HUDEP-2 (cell line): ENCODE results near the gene LIMCH1.
"Not testable (repeated sequence)": the region's sequence is repeated elsewhere in the genome, so short reads cannot be mapped to it uniquely, and the experiment has no call there.

Experiments used
- DNase-seq, 76 experiments: peaks; one replicate each; lab custom pipeline; 2025; ENCODE audit not compliant: unreplicated experiment in 76 of 76; lab: John Stamatoyannopoulos, UW

The LIMCH1 gene, protein sequence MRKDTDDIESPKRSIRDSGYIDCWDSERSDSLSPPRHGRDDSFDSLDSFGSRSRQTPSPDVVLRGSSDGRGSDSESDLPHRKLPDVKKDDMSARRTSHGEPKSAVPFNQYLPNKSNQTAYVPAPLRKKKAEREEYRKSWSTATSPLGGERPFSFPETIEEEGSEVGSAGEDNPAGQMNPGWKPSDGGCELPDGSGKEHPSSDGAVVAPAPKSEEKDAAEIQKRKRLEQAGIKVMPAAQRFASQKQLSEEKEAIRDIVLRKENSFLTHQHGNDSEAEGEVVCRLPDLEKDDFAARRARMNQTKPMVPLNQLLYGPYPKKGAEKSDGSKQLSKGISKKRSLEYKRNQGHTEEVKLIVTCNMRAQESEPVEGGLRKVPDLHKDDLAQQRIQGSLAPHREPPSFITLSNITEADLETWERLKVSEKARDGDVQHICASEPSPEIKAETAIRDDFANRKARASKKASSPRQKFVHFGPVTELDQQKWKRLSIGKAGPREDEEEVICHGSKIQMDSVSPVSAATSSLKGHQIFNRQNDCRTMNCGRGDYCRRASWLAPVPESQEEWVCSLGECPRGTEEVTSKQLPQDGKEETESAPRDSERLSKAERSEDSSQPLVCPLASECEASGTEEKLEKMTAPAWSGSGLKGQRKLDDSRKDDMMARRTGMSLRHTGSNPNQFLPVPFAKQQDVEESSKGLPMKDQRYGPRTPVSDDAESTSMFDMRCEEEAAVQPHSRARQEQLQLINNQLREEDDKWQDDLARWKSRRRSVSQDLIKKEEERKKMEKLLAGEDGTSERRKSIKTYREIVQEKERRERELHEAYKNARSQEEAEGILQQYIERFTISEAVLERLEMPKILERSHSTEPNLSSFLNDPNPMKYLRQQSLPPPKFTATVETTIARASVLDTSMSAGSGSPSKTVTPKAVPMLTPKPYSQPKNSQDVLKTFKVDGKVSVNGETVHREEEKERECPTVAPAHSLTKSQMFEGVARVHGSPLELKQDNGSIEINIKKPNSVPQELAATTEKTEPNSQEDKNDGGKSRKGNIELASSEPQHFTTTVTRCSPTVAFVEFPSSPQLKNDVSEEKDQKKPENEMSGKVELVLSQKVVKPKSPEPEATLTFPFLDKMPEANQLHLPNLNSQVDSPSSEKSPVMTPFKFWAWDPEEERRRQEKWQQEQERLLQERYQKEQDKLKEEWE (N-terminal part only)

DNA sequence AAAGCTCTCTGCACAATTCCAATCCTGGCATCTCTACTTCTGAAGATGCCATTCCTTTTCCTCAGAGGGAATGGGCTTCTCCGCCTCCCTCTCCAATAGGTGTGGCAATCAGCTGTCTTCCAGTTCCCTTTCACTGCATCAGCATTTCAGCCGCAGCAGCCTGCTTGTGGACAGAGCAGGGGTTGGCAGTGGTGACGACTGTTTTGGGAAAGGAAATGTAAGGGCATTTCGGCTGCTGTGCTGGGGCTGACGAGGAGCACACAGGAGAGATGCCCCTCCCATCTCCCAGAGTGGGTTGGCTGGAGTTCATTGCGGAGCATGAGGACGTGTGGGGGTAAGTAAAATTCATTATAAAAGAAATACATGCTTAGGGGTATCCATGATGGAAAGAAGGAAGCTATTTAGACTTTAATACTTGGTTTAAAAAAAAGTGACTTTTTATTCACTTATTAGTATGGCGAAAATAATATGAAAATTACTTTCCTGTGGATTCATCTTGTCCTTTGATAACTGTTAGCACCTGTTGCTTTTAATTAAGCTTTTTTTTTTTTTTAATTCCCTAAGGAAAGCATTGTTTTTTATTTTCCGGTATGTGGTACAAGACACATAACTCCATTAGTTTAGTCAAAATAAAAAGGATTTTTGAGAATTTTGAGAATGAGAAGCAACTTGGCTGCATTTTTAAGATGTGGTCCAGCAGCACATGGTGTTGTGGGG, at the start of gene LIMCH1:
TSS of gene LIMCH1 (plus strand) at position 141 of the 717 bp plus-strand sequence. CDS start 67,839 bp downstream, outside the sequence.
- DNase-seq = no peak

DNA sequence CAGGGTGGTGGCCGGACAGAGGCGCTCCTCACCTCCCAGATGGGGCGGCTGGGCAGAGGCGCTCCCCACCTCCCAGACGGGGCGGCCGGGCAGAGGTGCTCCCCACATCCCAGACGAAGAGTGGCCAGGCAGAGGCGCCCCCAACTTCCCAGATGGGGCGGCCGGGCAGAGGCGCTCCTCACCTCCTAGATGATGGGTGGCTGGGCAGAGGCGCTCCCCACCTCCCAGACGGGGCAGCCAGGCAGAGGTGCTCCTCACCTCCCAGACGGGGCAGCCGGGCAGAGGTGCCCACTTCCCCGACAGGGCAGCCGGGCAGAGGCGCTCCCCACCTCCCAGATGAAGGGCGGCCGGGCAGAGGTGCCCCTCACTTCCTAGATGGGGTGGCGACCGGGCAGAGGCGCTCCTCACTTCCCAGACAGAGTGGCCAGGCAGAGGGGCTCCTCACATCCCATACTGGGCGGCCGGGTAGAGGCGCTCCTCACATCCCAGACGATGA, 46.8 kb upstream of the LIMCH1 start:
- not testable (repeated sequence) for DNase-seq

DNA sequence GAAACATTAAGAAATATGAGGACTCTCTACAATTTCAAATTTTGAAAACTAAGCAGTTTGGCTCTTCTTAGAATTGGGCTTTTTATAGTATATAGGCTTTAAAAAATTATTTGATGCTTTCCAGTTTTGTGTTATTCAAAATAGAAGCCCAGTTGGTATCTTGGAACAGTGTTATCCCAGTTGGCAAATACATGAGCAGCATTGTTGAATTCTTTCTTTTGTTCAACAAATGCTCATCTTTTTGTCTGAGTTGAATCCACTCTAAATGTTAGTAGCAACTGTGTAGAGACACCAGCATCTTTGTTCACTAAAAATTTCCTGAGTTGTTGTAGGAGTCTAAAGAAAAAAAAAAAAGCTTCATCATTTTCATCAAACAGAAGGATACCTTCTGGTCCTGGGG, 41.0 kb upstream of the LIMCH1 start:
- no peak for DNase-seq

DNA sequence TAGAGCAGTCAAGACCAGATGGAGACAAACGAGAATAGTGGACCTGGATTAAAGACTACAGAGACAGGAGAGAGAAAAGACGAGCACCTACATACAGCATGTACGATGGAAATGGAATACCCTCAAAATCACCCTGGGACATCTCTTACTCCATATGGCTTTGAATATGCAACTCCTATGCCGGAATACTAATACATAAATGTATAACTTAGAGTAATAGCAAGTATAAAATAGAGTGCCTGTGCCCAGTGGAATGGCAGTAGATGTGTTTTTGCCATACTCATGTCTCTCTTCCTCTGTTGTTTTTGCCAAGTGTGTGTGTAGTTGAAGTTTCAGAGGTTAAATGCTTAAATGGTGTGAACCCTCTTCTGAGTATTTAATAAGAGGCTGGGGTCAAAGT, 39.8 kb upstream of the LIMCH1 start:
- no peak for DNase-seq

DNA sequence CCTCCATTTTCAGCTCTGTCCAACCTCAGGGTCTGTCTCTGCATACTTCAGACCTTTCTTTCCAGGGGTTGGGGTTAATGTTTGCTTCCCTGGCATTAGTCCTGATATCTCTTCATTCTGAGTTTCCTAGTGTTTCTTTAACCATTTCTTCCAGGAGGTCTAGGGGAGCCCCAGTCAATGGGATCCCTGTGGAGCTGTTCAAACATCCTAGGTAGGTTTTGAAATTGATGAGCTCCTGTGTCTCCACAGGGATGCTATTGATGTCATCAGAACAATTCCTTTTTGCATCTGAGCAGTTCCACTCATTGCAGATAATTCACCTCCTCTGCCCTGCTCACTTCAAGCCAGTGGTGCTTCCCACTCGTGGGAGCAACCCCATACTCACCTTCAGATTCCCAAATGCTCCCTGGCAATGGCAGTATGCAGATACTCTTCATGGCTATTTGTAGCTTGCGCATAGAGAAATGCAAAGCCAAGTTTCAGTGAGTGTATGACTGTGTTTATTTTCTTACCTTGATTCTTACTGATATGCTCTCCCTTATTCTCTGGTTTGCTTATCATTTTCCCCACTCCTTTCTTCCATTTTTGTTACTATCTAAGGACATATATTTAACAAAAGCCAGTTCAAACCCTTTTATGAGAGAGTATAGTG, 33.7 kb upstream of the LIMCH1 start:
- no peak for DNase-seq

DNA sequence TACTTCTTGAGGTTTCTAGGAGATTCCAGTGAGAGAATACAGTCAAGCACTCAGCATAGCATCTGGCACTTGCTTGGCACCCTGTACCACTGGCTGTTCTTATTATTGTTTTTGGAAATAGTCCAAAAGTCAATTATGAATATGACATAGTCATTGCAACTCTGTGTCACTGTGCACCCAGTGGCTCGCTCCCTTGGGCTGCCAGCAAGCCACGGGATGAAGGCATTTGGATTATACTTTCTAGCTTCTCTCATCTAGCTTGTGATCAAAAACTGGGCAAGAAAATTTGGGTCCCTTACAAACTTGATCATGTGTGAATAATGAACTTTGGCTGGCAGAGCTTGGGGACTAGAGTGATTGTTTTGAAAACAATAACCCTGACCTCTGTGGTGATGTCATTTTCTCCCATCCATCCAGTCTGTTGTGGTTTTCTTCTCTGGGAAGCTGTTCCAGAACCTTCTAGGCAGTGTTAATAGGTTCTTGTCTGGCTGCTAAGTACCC, 32.7 kb upstream of the LIMCH1 start:
- DNase-seq = no peak

DNA sequence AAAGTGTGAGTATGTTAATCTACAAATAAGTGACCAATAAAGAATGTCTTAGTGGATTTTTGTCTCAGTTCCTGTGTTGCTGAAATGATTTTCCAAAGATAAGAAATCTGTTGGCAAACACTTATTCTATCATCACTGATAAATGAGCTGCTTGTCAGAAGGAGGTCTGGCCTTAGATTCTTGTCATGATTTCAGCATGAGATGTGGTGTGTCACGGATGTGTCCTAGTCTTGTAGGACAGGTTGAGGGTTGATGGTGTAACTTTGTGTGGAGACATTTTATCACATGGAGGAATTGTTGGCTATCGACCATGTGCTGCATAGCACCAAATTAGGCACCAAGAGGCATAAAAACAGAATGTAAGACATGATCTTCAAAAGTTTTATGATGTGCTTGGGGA, 31.8 kb upstream of the LIMCH1 start:
- DNase-seq = no peak

DNA sequence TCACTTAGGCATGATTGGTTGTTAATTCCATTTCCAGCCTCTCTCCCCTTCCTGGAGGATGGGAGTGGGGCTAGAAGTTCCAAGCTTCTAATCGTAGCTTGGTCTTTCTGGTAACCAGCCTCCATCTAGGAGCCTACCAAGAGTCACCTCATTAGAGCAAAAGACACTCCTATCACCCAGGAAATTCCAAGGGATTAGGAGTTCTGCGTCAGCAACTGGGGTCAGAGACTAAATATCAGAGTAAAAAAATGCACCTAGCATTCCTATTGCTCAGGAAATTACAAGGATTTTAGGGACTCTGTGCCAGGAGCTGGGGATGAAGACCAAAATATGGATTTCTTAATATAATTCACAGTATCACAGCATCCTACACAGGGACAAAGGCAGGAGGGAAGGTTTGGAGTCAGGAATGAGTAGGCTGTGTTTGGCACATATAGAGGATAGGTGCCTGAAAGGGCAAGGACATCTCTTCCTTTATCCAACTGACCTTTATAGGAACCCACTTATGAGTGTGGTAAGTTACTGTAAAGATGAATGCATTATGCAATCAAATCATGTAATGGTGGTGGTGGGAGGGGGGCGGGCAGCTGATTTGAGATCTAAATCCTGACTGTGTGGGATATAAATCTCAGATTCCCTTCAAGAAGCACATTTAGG, 30.5 kb upstream of the LIMCH1 start:
- no peak for DNase-seq

DNA sequence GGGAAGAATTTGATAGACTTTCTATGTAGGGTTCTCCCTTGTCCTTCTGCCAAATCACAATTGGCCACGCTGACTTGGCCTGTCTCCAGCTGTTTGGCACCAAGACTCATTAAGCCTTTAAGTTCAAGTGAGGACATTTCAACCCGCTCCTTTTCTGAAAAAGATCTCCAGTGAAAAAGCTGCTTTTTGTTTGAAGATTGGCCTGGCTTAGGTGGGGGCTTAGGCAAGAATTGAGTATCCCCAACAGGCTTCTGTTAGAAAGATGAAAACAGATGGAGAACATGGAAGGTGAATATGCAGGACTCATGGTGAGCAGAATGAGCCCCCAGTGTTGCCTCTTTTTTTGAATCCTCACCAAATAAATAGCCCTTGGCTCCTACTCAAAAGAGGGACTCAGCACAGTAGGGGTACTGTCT, 28.5 kb upstream of the LIMCH1 start:
- no peak for DNase-seq

DNA sequence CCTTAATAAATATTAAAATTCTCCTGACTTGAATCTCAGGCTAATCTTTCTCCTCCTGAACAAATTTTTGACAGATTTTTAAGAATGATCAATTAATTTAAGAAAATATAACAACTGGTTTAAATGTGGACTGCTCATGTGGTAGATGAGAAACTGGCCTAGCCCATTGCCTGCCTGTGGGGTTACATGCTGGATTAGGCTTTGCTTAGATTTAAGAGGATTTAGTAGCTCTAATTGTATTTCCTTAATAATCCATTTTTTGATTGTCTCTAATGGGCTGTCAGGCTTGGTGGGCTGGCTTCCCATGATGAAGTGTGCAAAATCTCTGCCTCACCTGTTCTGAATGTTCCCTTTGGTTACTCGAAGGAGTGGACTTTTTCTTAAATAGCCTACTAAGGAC, 27.8 kb upstream of the LIMCH1 start:
- DNase-seq = no peak

DNA sequence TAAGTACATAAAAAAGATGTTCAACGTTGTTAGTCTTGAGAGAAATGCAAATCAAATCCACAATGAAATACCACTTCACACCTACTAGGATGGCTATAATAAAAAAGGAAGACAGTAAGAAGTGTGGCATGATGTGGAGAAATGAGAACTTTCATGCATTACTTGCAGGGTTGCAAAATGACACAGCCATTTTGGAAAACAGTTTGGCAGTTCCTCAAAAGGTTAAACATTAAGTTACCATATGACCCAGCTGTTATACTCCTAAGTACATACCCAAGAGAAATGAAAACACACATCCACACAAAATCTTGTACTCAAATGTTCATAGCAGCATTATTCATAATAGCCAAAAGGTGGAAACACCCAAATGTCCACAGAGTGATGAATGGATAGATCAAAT, 25.8 kb upstream of the LIMCH1 start:
- DNase-seq = no peak

DNA sequence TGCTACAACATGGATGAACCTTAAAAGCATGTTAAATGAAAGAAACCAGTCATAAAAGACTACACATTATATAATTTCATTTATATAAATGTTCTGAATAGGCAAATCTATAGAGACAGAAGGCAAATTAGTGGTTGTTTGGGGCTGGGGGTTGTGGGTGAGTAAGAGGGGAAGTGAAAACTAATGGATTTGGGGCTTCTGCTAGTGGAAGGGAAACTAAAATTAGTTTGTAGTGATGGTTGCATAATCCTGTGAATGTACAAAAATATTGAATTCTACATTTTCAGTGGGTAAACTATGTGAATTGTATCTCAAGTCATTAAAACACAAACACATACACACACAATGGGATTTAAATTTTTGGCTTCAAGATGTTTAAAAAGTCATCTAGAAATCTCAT, 25.4 kb upstream of the LIMCH1 start:
- DNase-seq = no peak

DNA sequence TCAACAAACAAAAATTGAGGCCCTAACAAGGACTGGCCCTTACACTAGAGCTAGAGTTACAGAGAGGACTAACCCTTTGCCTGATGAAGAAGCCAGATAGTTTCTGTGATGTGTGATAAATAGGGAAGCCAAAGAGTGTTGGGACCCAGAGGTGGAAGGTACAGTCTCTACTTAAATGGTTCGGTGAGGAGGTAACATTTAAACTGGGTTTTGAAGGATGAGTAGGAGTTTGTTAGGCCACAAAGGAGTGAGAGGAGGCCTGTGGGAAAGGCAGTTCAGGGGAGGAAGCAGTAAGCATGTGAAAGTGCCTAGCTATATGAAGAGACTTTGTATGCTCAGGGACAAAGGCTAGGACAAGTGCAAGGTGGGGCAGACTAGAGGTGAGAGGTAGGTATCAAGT, 23.8 kb upstream of the LIMCH1 start:
- DNase-seq = no peak

DNA sequence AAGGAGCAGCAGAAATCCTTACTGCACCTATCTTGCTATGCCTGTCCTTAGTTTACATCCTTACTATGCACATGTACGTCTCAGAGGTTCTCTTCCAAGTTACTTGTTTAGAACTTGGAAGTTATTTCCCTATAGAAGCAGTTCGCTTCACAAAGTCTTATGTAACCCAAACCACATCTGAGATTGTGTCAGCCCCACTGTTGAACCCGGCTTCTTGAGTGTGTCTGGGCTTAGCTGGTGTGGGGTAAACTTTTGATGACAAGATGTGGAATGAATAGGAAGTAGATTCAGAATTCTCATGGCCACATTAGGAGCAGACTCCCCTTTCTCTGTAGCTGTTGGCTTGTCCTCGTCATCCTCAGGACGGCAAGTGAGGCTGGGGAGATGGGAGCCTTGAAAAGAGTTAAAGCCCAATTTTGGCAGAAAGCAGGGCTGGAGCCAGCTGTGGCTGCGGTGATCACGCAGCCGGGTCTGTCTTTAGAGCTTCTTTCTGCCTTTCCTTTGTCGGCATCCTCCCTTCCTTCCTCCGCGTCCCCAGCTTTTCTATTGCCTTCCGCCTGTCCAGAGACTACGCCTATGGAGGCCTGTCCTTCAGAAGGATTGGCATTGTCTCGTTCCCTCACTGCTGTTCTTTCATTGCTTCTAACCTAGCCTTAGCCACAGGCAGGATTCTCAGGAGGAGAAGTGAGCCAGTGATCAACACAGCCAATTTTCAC, 23.0 kb upstream of the LIMCH1 start:
- no peak for DNase-seq

DNA sequence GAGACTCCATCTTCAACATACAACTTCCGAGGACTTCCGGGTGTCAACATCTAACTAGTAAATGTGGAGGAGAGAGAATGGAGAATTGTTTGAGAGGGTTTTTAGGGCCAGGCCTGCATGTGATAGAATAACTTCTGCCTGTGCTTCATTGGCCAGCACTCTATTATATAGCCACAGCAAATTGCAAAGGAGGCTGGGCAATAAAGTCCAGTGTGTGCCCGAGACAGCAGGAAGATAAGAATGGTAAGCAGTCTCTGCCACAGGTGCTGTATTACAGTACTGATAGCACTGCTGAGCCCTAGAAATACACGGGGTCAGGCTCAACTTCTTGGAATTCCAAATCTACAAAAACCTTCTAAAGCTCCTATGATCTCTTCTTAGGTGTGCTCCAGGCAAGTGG, 20.8 kb upstream of the LIMCH1 start:
- DNase-seq = no peak

DNA sequence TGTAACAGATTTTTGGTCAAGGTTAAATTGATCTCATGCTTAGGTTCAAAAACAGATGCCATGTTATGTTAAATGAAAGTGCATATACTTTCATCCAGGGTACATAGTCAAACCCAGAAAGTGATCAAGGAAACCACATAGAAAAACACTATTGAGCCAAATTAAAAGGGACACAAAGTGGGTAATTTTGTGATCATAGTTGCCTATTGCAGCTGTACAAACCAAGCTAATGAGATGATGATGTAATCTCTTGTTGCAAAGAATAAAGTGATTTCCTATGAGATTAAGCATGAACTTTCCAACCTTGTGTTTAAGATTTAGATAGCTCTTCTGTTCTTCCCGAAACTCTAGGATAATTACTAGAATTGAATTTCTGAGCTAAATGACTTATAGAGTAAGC, 20.2 kb upstream of the LIMCH1 start:
- no peak for DNase-seq

DNA sequence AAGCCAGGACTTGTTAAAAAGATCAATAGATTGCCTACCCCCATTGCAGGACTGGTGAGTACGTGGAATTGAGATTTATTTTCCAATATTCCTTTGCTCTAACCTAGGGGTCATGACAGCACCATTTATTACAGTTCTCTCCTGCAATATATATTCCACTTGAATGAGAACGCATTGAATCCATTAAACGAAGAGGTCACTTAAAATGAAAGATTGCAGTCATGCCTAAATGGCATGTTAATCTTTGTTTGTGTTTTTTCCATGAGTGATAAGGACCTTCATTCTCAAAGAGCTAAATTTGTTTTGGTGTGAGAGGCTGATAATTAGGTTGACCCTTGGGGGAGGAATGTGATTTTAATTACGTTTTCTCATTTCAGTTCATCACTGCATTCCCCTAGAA, 13.5 kb upstream of the LIMCH1 start:
- no peak for DNase-seq

DNA sequence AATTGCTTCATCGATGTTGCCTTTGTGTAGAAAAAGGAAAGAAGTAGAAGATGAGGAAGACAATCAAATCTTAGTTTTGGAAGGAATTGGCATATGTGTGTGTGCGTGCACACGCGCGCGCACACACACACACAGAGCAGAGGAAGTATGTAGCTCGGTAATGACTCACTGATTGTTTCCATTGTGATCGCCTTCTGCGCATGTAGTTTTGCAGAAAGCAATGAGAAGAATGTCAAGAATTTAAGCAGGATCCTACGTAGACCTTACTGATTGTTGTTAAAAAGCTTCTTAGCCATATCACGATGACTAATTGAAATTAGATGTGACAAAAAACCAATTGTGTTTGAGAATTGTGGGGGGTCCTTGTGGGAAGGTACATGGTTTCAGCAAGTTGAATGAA, 12.8 kb upstream of the LIMCH1 start:
- DNase-seq = no peak

DNA sequence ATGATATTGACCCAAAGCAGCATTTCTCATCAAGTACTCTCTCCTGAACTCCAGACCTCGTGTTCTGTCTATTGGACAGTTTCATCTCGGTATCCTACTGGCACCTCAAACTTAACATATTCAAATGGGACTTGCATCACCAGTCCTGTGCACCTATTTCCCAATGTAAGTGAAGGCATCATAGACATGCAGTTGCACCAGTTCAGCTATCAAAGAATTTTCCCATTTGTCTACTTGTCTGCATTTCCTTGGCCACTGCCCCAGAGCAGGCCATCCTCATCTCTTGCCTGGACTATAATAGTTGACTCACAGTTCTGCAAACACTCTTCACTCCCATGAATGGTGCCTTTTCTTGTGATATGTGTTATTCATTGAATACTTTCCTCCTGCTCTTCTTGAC, 11.3 kb upstream of the LIMCH1 start:
- DNase-seq = no peak
